GM21529 (cell line): ENCODE data around the gene CXCL14.

Experiments used
- ATAC-seq: cut with Tn5 transposase; IDR thresholded peaks from one replicate; pipeline ENCODE4 v1.9.1; 2021; ENCODE audit not compliant: unreplicated experiment

Gene CXCL14

GRCh38 chr5:135596788-135597187 lies 18.0 kb upstream of the CXCL14 start:
- ATAC-seq = no peak

GRCh38 chr5:135596157-135596763 lies 17.5 kb upstream of the CXCL14 start:
- ATAC-seq = no peak

- ATAC-seq = no peak
Observed at GRCh38 chr5:135594416-135594960, 15.7 kb upstream of the CXCL14 start.

- ATAC-seq = no peak
Observed at GRCh38 chr5:135593886-135594285, 15.1 kb upstream of the CXCL14 start.

- ATAC-seq = no peak
Observed at GRCh38 chr5:135593141-135593540, 14.3 kb upstream of the CXCL14 start.

- ATAC-seq = no peak
Observed at GRCh38 chr5:135592312-135593045, 13.7 kb upstream of the CXCL14 start.

GRCh38 chr5:135591277-135591676 lies 12.5 kb upstream of the CXCL14 start:
- no peak for ATAC-seq

GRCh38 chr5:135589152-135589551 lies 10.4 kb upstream of the CXCL14 start:
- no peak for ATAC-seq

- ATAC-seq = no peak
Observed at GRCh38 chr5:135587721-135588663, 9.2 kb upstream of the CXCL14 start.

GRCh38 chr5:135584918-135585317 lies 6.1 kb upstream of the CXCL14 start:
- no peak for ATAC-seq

- no peak for ATAC-seq
Observed at GRCh38 chr5:135584276-135584675, 5.5 kb upstream of the CXCL14 start.

GRCh38 chr5:135582099-135582781 lies 3.4 kb upstream of the CXCL14 start:
- no peak for ATAC-seq

- ATAC-seq = no peak
Observed at GRCh38 chr5:135578305-135578684, 496 bp downstream of the CXCL14 start.

- no peak for ATAC-seq
Observed at GRCh38 chr5:135577421-135577820, 1.4 kb downstream of the CXCL14 start.

- ATAC-seq = no peak
Observed at GRCh38 chr5:135576075-135576599, 2.7 kb downstream of the CXCL14 start.

GRCh38 chr5:135574493-135574892 lies 4.3 kb downstream of the CXCL14 start:
- ATAC-seq = no peak

- no peak for ATAC-seq
Observed at GRCh38 chr5:135571902-135572301, 6.9 kb downstream of the CXCL14 start.

- no peak for ATAC-seq
Observed at GRCh38 chr5:135571066-135571609, 7.7 kb downstream of the CXCL14 start.

- no peak for ATAC-seq
Observed at GRCh38 chr5:135570453-135570764, 8.4 kb downstream of the CXCL14 start.

GRCh38 chr5:135569755-135570452 lies 8.9 kb downstream of the CXCL14 start:
- no peak for ATAC-seq
